GM18907 (cell line): ENCODE data around the gene ZNF578.
"Not testable (repeated sequence)": the region's sequence is repeated elsewhere in the genome, so short reads cannot be mapped to it uniquely, and the experiment has no call there.

Experiments used
- ATAC-seq: cut with Tn5 transposase; IDR thresholded peaks from one replicate; pipeline ENCODE4 v1.9.1; 2021; ENCODE audit warnings: mild to moderate bottlenecking, moderate library complexity; ENCODE audit not compliant: unreplicated experiment

The ZNF578 gene

GRCh38 chr19:52507266-52507665 is 53.9 kb downstream of the ZNF578 start:
- ATAC-seq = no peak

- no peak for ATAC-seq
Measured at GRCh38 chr19:52516191-52516590, 62.8 kb downstream of the ZNF578 start.

GRCh38 chr19:52518646-52519045 is 65.3 kb downstream of the ZNF578 start:
- no peak for ATAC-seq

- ATAC-seq = not testable (repeated sequence)
Measured at GRCh38 chr19:52519175-52519574, 65.8 kb downstream of the ZNF578 start.

- no peak for ATAC-seq
Measured at GRCh38 chr19:52520013-52520412, 66.7 kb downstream of the ZNF578 start.

DNA sequence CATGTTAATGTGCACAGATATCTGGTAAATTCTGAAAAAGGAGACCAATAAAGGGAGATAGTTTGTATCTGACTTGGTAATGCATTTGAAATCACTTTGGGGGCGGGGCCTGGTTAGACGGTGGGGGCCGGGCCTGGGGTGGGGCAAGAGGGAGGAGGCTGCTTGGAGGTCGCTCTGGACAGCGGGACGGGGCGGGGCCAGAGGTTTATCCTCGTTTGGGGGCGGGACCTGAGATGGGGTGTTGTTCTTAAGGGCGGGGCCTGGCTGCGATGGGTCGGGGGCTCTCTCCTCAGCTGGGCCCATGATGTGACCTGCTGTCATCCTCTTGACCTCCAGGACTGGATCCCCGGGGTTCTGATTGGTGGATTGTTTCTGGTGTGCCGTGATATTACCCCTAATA is 69.2 kb downstream of the ZNF578 start:
- no peak for ATAC-seq

DNA sequence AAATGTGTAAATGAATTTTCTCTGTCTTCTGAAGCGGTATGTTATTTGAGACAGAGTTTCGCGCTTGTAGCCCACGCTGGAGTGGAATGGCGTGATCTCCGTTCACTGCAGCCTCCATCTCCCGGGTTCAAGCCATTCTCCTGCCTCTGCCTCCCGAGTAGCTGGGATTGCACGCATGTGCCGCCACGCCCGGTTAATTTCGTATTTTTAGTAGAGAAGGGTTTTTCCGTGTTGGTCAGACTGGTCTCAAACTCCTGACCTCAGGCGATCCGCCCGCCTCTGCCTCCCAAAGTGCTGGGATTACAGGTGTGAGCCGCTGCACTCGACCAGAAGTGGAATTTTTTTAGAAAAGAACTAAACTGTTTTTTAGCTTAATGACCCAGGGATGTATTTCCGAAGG is 70.7 kb downstream of the ZNF578 start:
- ATAC-seq = no peak

DNA sequence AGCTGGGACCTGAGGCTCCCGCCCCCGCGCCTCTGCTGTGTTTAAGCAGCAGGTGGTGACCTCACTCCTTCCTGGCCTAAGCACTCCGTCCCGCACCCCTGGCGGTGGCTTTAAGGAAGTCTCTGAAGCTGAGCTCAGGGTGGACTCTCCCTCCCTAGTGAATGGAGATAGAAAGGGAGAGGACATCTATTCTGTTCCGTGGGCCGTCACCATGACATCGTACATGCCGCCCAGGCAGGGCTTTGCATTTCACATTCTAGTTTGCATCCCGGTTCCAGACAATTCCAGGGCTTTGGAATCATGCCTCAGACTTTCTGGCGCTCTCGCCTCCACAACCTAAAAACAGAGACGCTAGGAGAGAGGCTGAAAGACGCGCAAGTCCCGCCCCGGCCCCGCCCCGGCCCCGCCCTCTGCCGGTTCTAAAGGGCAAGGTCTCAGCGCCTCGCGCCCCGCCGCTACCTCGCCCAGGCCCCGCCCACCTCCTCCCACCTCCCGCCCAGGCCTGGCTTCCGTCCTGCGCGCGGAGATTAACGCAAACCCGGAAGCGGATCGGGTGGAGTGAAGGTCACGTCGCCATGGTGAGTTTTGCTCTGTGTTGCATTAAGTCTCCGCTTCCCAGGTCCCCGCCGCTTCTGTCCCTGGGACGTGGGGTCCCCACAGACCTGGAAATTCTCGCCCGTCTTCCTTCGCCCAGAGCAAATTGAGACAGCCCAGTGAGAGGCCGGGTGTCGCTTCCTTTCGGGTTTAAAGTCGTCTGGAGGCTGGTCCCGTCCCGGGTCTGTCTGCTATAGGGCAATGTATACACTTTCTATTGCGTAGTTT is 74.0 kb downstream of the ZNF578 start, which contains the start of gene ZNF808:
Gene ZNF808 (plus strand): TSS at position 535 of the 822 bp plus-strand sequence. CDS start 15,617 bp downstream, outside the sequence.
- ATAC-seq = peak; percentile 91

DNA sequence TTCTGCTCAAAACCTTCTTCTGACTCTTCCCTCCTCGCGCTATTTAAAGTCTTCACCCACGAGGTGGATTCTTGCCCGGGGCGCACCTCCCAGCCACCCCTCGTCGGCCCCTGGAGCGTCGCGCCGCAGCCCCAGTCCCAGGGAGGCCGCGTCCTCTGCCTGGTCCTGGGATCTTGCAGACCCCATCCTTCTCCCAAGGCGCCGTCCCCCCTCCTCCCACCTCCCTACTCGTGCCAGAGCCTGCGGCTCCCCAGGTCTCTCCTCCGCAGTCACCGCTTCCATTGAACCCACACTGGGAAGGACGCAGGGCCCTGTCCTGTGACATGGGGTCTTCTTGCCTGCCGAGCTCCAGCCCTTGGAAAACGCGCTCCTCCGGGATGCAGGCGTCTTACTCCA is 74.6 kb downstream of the ZNF578 start:
- peak; percentile 27 for ATAC-seq

- ATAC-seq = no peak
Measured at GRCh38 chr19:52532480-52532879, 79.1 kb downstream of the ZNF578 start.

DNA sequence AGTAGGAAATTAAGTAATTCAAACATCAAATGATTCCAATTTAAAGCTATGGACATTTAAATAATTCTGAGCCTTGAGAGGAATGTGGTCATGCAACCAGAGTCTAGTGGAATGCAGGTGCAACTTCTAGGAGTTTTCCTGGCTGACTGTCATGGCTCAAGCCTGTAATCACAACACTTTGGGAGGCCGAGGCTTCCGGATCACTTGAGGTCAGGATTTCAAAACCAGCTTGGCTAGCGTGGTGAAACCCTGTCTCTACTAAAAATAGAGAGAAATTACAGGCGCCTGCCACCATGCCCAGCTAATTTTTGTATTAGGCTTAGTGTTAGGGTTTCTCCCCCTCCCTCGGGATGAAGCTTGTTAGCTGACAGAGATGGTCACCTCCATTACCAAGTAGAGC is 80.5 kb downstream of the ZNF578 start:
- ATAC-seq = no peak

DNA sequence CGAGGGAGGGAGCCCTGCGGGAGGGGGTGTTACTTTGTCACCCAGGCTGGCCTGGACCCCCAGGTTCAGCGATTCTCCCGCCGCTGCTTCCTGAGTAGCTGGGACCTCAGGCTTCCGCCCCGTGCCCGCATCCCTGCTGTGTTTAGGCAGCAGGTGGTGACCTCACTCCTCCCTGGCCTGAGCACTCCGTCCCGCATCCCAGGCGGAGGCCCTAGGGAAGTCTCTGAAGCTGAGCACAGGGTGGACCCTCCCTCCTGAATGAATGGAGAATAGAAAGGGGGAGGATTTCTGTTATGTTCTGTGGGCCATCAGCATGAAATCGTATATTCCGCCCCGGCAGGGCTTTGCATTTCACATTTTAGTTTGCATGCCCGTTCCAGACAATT is 82.0 kb downstream of the ZNF578 start:
- peak; percentile 17 for ATAC-seq

DNA sequence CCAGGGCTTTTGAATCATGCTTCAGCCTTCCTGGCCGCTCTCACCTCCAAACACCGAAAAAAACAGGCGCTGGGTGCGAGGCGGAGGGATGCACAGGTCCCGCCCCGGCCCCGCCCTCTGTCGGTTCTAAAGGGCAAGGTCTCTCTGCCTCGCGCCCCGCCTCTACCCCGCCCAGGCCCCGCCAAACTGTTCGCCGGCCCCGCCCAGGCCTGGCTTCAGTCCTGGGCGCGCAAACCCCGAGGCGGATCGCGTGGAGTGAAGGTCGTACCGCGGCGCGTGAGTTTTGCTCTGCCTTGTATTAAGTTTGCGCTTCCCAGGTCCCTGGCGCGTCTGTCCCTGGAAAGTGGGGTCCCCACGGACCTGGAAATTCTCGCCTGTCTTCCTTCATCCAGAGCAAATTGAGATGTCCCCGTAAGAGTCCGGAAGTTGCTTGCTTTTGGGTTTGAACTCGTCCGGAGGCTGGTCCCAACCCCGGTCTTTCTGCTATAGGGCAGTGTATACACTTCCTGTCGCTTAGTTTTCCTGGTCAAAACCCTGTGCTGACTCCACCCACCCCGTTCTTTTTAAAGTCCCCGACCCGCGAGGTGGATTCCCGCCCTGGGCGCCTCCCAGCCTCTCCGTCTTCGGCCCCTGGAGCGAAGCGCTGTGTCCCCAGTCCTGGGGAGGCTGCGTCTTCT is 82.6 kb downstream of the ZNF578 start:
- peak; percentile 82 for ATAC-seq

DNA sequence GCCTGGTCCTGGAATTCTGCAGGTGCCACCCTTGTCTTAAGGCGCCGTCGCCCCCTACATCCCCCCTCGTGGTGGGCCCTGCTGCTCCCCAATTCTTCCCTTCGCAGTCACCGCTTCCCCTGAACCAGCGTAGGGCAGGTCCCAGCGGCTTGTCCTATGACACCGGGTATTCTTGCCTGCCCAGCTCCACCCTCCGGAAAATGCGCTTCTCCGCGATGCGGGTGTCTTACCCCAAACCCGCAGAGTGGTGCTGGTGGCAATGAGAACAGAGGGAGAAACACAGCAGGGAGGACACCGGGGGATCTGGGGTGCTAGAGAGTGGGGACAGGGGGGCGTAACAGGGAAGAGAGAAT is 83.1 kb downstream of the ZNF578 start:
- ATAC-seq = peak; percentile 25

GRCh38 chr19:52538815-52539214 is 85.5 kb downstream of the ZNF578 start:
- not testable (repeated sequence) for ATAC-seq

DNA sequence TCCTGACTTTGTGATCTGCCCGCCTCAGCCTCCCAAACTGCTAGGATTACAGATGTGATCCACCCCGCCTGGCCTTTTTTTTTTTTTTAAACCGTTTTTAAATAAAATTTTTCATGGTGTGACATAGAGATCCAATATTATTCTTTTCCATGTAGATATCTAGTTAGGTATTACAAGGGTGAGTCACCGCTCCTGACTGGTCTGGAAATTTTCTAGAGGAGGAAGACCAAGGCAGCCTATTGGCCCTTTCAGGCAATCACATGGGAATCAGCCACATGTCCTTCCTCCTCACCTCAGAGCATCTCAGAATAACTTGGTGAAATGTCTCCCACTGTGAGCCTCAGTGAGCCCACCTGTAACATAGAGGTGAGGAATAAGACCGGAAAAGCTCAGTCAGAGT is 87.8 kb downstream of the ZNF578 start:
- ATAC-seq = not testable (repeated sequence)

DNA sequence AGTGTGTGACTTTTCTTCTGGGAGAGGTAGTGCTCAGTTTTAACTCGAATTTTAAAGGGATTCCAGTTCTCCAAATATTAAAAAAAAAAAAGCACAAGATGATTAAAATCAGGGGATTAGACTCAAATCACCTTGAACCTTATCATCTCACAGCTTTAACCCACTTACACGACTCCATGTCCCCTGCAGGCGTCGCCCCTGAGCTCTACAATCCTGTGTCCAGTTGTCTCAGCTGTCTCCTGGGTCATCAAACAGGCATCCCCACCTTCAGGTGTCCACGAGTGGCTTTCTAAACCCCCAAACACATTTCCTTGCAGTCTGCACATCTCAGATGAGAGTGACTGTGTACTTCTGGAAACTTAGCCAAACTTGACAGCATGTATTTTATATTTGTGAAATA is 88.3 kb downstream of the ZNF578 start:
- no peak for ATAC-seq

- not testable (repeated sequence) for ATAC-seq
Measured at GRCh38 chr19:52542541-52542940, 89.2 kb downstream of the ZNF578 start.

GRCh38 chr19:52542984-52543664 is 89.8 kb downstream of the ZNF578 start:
- no peak for ATAC-seq

DNA sequence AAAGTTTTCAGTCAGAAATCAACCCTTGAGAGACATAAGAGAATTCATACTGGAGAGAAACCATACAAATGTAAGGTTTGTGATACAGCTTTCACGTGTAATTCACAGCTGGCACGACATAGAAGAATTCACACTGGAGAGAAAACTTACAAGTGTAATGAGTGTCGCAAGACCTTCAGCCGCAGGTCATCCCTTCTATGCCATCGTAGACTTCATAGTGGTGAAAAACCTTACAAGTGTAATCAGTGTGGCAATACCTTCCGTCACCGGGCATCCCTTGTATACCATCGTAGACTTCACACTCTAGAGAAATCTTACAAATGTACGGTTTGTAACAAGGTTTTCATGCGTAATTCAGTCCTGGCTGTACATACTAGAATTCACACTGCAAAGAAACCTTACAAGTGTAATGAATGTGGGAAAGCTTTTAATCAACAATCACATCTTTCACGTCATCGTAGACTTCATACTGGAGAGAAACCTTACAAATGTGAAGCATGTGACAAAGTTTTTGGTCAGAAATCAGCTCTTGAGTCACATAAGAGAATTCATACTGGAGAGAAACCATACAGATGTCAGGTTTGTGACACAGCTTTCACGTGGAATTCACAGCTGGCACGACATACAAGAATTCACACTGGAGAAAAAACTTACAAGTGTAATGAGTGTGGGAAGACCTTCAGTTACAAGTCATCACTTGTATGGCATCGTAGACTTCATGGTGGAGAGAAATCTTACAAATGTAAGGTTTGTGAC is 101.0 kb downstream of the ZNF578 start:
- no peak for ATAC-seq
